ENCODE measurements around the gene ARHGAP1.
"Not testable (repeated sequence)": the region's sequence is repeated elsewhere in the genome, so short reads cannot be mapped to it uniquely, and the experiment has no call there.

Gene ARHGAP1

GRCh38 chr11:46722566-46723358 lies 22.3 kb upstream of the ARHGAP1 start:
- no peaks in the 10 kb centered on the region for H3K36me3 ChIP-seq (ENCODE audit: insufficient read depth, low read length)
- no peaks in the 10 kb centered on the region for H3K27me3 ChIP-seq (ENCODE audit: insufficient read depth, low read length)
- no peak overlapping the region for H3K27ac ChIP-seq (ENCODE audit: low read depth, low read length)
- H3K9ac ChIP-seq (ENCODE audit: low read depth, low read length), result no peak overlapping the region
- 96% methylated on average over 11 of the region's 11 CpGs for WGBS
- no peaks in the 10 kb centered on the region for H3K4me1 ChIP-seq (ENCODE audit: insufficient read depth, low read length)
- no peaks in the 10 kb centered on the region for H3K9me3 ChIP-seq (ENCODE audit: insufficient read depth, low read depth, low read length)
- H3K4me3 ChIP-seq (ENCODE audit: low read length), result no peak overlapping the region

DNA sequence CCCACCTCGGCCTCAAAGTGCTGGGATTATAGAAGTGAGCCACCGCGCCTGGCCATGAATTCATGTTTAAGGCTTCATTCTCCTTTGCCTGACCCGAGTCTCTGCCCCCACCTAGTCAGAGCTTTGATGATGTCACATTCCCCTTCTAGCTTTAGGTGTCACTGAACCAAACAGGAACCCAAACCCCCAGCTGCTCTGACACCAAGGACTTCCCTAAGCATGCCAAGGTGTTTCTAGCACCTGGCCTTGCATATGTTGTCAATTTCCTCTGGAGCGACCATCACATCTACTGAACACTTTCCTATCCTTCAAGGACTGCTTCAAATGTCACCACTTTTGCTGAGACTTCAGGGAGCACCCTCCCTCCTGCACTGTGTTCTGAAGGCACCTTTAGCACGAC lies 20.9 kb upstream of the ARHGAP1 start:
- no peaks in the 10 kb centered on the region for H3K4me1 ChIP-seq (ENCODE audit: insufficient read depth, low read length)
- WGBS, result 92% methylated on average over 6 of the region's 6 CpGs

GRCh38 chr11:46719543-46720218 lies 19.3 kb upstream of the ARHGAP1 start:
- H3K9me3 ChIP-seq (ENCODE audit: insufficient read depth, low read depth, low read length), result no peaks in the 10 kb centered on the region
- no peak overlapping the region for H3K4me3 ChIP-seq (ENCODE audit: low read length)
- WGBS, result 91% methylated on average over 25 of the region's 25 CpGs
- H3K27ac ChIP-seq (ENCODE audit: low read depth, low read length), result no peak overlapping the region
- no peak overlapping the region for H3K9ac ChIP-seq (ENCODE audit: low read depth, low read length)
- no peaks in the 10 kb centered on the region for H3K4me1 ChIP-seq (ENCODE audit: insufficient read depth, low read length)
- no peaks in the 10 kb centered on the region for H3K36me3 ChIP-seq (ENCODE audit: insufficient read depth, low read length)
- H3K27me3 ChIP-seq (ENCODE audit: insufficient read depth, low read length), result no peaks in the 10 kb centered on the region

More for the DNA sequence above, 20.9 kb upstream of the ARHGAP1 start:
- H3K9ac ChIP-seq (ENCODE audit: low read depth, low read length), result no peak overlapping the region
- no peak overlapping the region for H3K27ac ChIP-seq (ENCODE audit: low read depth, low read length)
- H3K36me3 ChIP-seq (ENCODE audit: insufficient read depth, low read length), result no peaks in the 10 kb centered on the region
- H3K27me3 ChIP-seq (ENCODE audit: insufficient read depth, low read length), result no peaks in the 10 kb centered on the region
- no peak overlapping the region for H3K4me3 ChIP-seq (ENCODE audit: low read length)
- no peaks in the 10 kb centered on the region for H3K9me3 ChIP-seq (ENCODE audit: insufficient read depth, low read depth, low read length)

DNA sequence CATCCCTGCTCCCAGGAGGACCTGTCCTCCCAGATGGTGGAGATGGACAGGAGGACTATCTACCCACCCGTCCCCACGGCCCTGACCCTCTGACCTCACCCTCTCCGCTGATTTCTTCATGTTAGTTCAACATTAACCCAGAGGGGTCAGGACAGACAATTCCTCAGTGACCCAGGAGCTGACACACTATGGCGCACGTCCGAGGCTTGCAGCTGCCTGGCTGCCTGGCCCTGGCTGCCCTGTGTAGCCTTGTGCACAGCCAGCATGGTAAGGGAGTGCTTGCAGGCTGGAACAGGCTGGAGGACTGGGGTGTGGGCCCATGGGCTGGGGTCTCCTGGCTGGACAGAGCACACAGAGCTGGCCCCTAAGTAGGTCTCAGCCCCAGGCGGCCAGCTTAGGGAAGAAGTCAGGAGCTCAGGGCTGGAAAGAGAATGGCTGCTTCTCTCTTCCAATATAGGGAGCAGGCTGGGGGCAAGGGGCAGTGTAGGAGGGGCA lies 18.7 kb upstream of the ARHGAP1 start, which contains the start of gene F2:
Gene F2, plus strand, starts transcription at position 166 of the 495 bp plus-strand sequence. Its CDS starts 23 bp downstream, at position 189.
- Histone ChIP-seq H3K27me3 (ENCODE audit: insufficient read depth, low read length) (no peaks in the 10 kb centered on the region), H3K36me3 (ENCODE audit: insufficient read depth, low read length) (no peaks in the 10 kb centered on the region), H3K9me3 (ENCODE audit: insufficient read depth, low read depth, low read length) (no peaks in the 10 kb centered on the region), H3K27ac (ENCODE audit: low read depth, low read length) (no peak within 1 kb of the TSS), H3K9ac (ENCODE audit: low read depth, low read length) (no peak within 1 kb of the TSS), H3K4me3 (ENCODE audit: low read length) (no peak within 1 kb of the TSS), H3K4me1 (ENCODE audit: insufficient read depth, low read length) (no peaks in the 10 kb centered on the region)
- WGBS, result 88% methylated on average over 7 of the region's 7 CpGs

- Histone ChIP-seq H3K9ac (ENCODE audit: low read depth, low read length) (no peak overlapping the region), H3K36me3 (ENCODE audit: insufficient read depth, low read length) (no peaks in the 10 kb centered on the region), H3K4me3 (ENCODE audit: low read length) (no peak overlapping the region), H3K4me1 (ENCODE audit: insufficient read depth, low read length) (no peaks in the 10 kb centered on the region), H3K9me3 (ENCODE audit: insufficient read depth, low read depth, low read length) (no peaks in the 10 kb centered on the region), H3K27me3 (ENCODE audit: insufficient read depth, low read length) (no peaks in the 10 kb centered on the region), H3K27ac (ENCODE audit: low read depth, low read length) (no peak overlapping the region)
- WGBS, result 90% methylated on average over 10 of the region's 11 CpGs
Measured at GRCh38 chr11:46718155-46719019, 18.0 kb upstream of the ARHGAP1 start.

- H3K27ac ChIP-seq (ENCODE audit: low read depth, low read length); H3K36me3 ChIP-seq (ENCODE audit: insufficient read depth, low read length); H3K9ac ChIP-seq (ENCODE audit: low read depth, low read length); H3K27me3 ChIP-seq (ENCODE audit: insufficient read depth, low read length); H3K9me3 ChIP-seq (ENCODE audit: insufficient read depth, low read depth, low read length); H3K4me1 ChIP-seq (ENCODE audit: insufficient read depth, low read length); H3K4me3 ChIP-seq (ENCODE audit: low read length): not testable (repeated sequence)
- WGBS, result 95% methylated on average over 2 of the region's 2 CpGs
Measured at GRCh38 chr11:46717825-46718154, 17.4 kb upstream of the ARHGAP1 start.

- Histone ChIP-seq H3K4me3 (ENCODE audit: low read length) (no peak overlapping the region), H3K9me3 (ENCODE audit: insufficient read depth, low read depth, low read length) (no peaks in the 10 kb centered on the region), H3K4me1 (ENCODE audit: insufficient read depth, low read length) (no peaks in the 10 kb centered on the region), H3K27me3 (ENCODE audit: insufficient read depth, low read length) (no peaks in the 10 kb centered on the region), H3K36me3 (ENCODE audit: insufficient read depth, low read length) (no peaks in the 10 kb centered on the region), H3K9ac (ENCODE audit: low read depth, low read length) (no peak overlapping the region), H3K27ac (ENCODE audit: low read depth, low read length) (no peak overlapping the region)
- 96% methylated on average over 7 of the region's 7 CpGs for WGBS
Measured at GRCh38 chr11:46712874-46713576, 12.6 kb upstream of the ARHGAP1 start.

DNA sequence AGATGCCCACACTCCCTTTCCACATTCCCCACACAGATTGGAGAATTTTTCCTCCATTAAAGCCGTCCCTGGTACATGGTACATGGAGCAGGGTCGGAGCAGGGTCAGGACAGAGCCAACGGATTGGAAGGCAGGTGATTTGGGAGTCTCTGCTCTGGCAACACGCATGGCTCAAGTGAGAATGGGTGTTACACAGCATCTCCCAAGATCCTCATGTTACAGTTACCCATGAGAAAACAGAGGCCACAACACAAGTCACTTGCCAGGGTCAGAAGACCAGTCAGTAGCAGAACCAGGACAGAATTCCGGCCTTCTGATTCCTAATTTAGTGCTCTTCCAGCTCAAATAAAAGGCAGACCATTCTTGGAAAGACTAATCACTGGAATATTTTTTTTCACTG lies 10.9 kb upstream of the ARHGAP1 start:
- Histone ChIP-seq H3K4me3 (ENCODE audit: low read length) (no peak overlapping the region), H3K9me3 (ENCODE audit: insufficient read depth, low read depth, low read length) (no peaks in the 10 kb centered on the region), H3K9ac (ENCODE audit: low read depth, low read length) (no peak overlapping the region), H3K27ac (ENCODE audit: low read depth, low read length) (no peak overlapping the region), H3K27me3 (ENCODE audit: insufficient read depth, low read length) (no peaks in the 10 kb centered on the region), H3K4me1 (ENCODE audit: insufficient read depth, low read length) (no peaks in the 10 kb centered on the region), H3K36me3 (ENCODE audit: insufficient read depth, low read length) (peaks cover 11% of the 10 kb centered on the region; the same call in 1 of the 2 replicates)
- WGBS, result 93% methylated on average over 5 of the region's 5 CpGs

GRCh38 chr11:46710821-46711269 lies 10.4 kb upstream of the ARHGAP1 start:
- Histone ChIP-seq H3K4me1 (ENCODE audit: insufficient read depth, low read length) (no peaks in the 10 kb centered on the region), H3K27ac (ENCODE audit: low read depth, low read length) (no peak overlapping the region), H3K9ac (ENCODE audit: low read depth, low read length) (no peak overlapping the region), H3K36me3 (ENCODE audit: insufficient read depth, low read length) (peaks cover 16% of the 10 kb centered on the region), H3K9me3 (ENCODE audit: insufficient read depth, low read depth, low read length) (no peaks in the 10 kb centered on the region), H3K27me3 (ENCODE audit: insufficient read depth, low read length) (no peaks in the 10 kb centered on the region), H3K4me3 (ENCODE audit: low read length) (no peak overlapping the region)
- WGBS, result 95% methylated on average over 10 of the region's 10 CpGs

GRCh38 chr11:46709351-46709750 lies 8.9 kb upstream of the ARHGAP1 start:
- not testable (repeated sequence) for H3K27ac ChIP-seq (ENCODE audit: low read depth, low read length); H3K9me3 ChIP-seq (ENCODE audit: insufficient read depth, low read depth, low read length); H3K27me3 ChIP-seq (ENCODE audit: insufficient read depth, low read length); H3K4me1 ChIP-seq (ENCODE audit: insufficient read depth, low read length); H3K4me3 ChIP-seq (ENCODE audit: low read length); H3K9ac ChIP-seq (ENCODE audit: low read depth, low read length)
- WGBS, result 93% methylated on average over 9 of the region's 9 CpGs
- H3K36me3 ChIP-seq (ENCODE audit: insufficient read depth, low read length), result peaks cover 31% of the 10 kb centered on the region
